SK-N-SH (cell line): Measurements from ENCODE around the gene AGO3. TPM values are rescaled to one million over a fixed set of nuclear protein-coding genes. Genes with fewer than 3 reads are reported as not detected.

Source experiments
- CTCF ChIA-PET: fragments of 300-600, 350-600 bp; formaldehyde crosslinking; extraction: SDS; loops from one replicate; lab custom pipeline; 2021; lab: Yijun Ruan, JAX
- POLR2A ChIA-PET: fragments of 350-600 bp; sonication (Branson Sonifier 250); formaldehyde crosslinking; extraction: SDS; loops from one replicate; lab custom pipeline; 2020; ENCODE audit warnings: antibody characterized with exemption, inconsistent platforms; lab: Yijun Ruan, JAX
- DNase-seq: peaks from one replicate; pipeline ENCODE4 v3.0.0; 2012
- H2AFZ ChIP-seq: fragments of 200-600 bp; sonication (generic); 2 replicates; pipeline ENCODE4 v1.8.1; 2016; ENCODE audit warnings: antibody characterized with exemption, mild to moderate bottlenecking, low read depth
- H3F3A ChIP-seq: fragments of 200-600 bp; sonication (generic); replicated peaks from 2 replicates; pipeline ENCODE3; 2016; ENCODE audit warnings: antibody characterized with exemption, mild to moderate bottlenecking; ENCODE audit not compliant: insufficient read depth
- H3K27ac ChIP-seq, 2 experiments: fragments of 200-500 bp in 1 of 2; fragments of 200-600 bp in 1 of 2; sonication (Bioruptor generic) in 1 of 2; sonication (generic), shearing (Covaris generic) in 1 of 2; 2 replicates each; pipeline versions ENCODE4 v1.5.1 to v1.6.1; 2014 to 2016; ENCODE audit warnings: low read depth in 2 of 2, inconsistent platforms in 1 of 2, low read length in 1 of 2, mild to moderate bottlenecking in 1 of 2, mixed read lengths in 1 of 2
- H3K27me3 ChIP-seq: fragments of 200-600 bp; sonication (generic), shearing (Covaris generic); 2 replicates; pipeline ENCODE4 v1.6.1; 2016; ENCODE audit warnings: mixed run types; ENCODE audit not compliant: insufficient read depth
- H3K36me3 ChIP-seq, 2 experiments: fragments of 200-500 bp in 1 of 2; fragments of 200-600 bp in 1 of 2; sonication (Bioruptor generic) in 1 of 2; sonication (generic) in 1 of 2; replicated peaks in 1 of 2; 2 replicates each; pipeline versions ENCODE3 to v1.5.1; 2014 to 2016; ENCODE audit warnings: low read length in 1 of 2, mild to moderate bottlenecking in 1 of 2; ENCODE audit not compliant: insufficient read depth in 2 of 2, control insufficient read depth in 1 of 2
- H3K4me1 ChIP-seq, 2 experiments: fragments of 200-500 bp in 1 of 2; fragments of 200-600 bp in 1 of 2; sonication (Bioruptor generic) in 1 of 2; sonication (generic), shearing (Covaris generic) in 1 of 2; 2 replicates each; pipeline versions ENCODE4 v1.5.1 to v1.6.1; 2014 to 2016; ENCODE audit warnings: low read depth in 1 of 2, low read length in 1 of 2, mixed run types in 1 of 2; ENCODE audit not compliant: insufficient read depth in 2 of 2, control insufficient read depth in 1 of 2
- H3K4me2 ChIP-seq: fragments of 200-600 bp; sonication (generic), shearing (Covaris generic); 2 replicates; pipeline ENCODE4 v1.6.1; 2017; ENCODE audit warnings: mixed run types
- H3K4me3 ChIP-seq, 2 experiments: fragments of 200-500 bp in 1 of 2; fragments of 200-600 bp in 1 of 2; sonication (Bioruptor generic) in 1 of 2; sonication (generic), shearing (Covaris generic) in 1 of 2; 2 replicates each; pipeline versions ENCODE4 v1.5.1 to v1.8.1; 2014 to 2016; ENCODE audit warnings: low read depth in 2 of 2, inconsistent platforms in 1 of 2, low read length in 1 of 2, mild to moderate bottlenecking in 1 of 2, mixed read lengths in 1 of 2, moderate library complexity in 1 of 2
- H3K79me2 ChIP-seq: fragments of 200-600 bp; sonication (generic); 2 replicates; pipeline ENCODE4 v1.8.1; 2017; ENCODE audit warnings: mild to moderate bottlenecking; ENCODE audit not compliant: insufficient read depth
- H3K9ac ChIP-seq: fragments of 200-600 bp; sonication (generic); 2 replicates; pipeline ENCODE4 v1.6.1; 2017; ENCODE audit warnings: mixed run types
- H3K9me2 ChIP-seq: fragments of 200-600 bp; sonication (generic); 2 replicates; pipeline ENCODE4 v1.6.1; 2017; ENCODE audit warnings: mixed run types
- H3K9me3 ChIP-seq: fragments of 200-600 bp; sonication (generic); 2 replicates; pipeline ENCODE4 v1.6.1; 2017; ENCODE audit warnings: mixed run types, mild to moderate bottlenecking, moderate library complexity
- H4K20me1 ChIP-seq: fragments of 200-600 bp; sonication (generic); 2 replicates; pipeline ENCODE4 v1.6.1; 2017; ENCODE audit warnings: mild to moderate bottlenecking, mixed run types; ENCODE audit not compliant: insufficient read depth
- ELF1 ChIP-seq: IDR thresholded peaks from 2 replicates; pipeline ENCODE4 v1.4.0; 2012
- FOSL2 ChIP-seq: IDR thresholded peaks from 2 replicates; pipeline ENCODE4 v1.4.0; 2012; ENCODE audit warnings: low read depth, mild to moderate bottlenecking, moderate library complexity, borderline replicate concordance
- FOXJ3 ChIP-seq: sonication (generic); formaldehyde crosslinking; IDR thresholded peaks from 2 replicates; pipeline ENCODE4 v1.5.1; 2020; ENCODE audit warnings: mild to moderate bottlenecking, missing genetic modification reagents
- FOXM1 ChIP-seq: IDR thresholded peaks from 2 replicates; pipeline ENCODE4 v1.4.0; 2012; ENCODE audit warnings: low read depth, mild to moderate bottlenecking
- GABPA ChIP-seq: IDR thresholded peaks from 2 replicates; pipeline ENCODE4 v1.4.0; 2012; ENCODE audit warnings: low read depth, mild to moderate bottlenecking
- GATA2 ChIP-seq: sonication (generic); formaldehyde crosslinking; IDR thresholded peaks from 2 replicates; pipeline ENCODE4 v1.5.0; 2020; ENCODE audit warnings: mild to moderate bottlenecking, missing genetic modification reagents
- IRF3 ChIP-seq: fragments of 150-350 bp; IDR thresholded peaks from 2 replicates; pipeline ENCODE4 v1.6.1; 2016; ENCODE audit warnings: mild to moderate bottlenecking, low read depth, low read length
- JUND ChIP-seq: IDR thresholded peaks from 2 replicates; pipeline ENCODE4 v1.4.0; 2012
- MEF2A ChIP-seq: IDR thresholded peaks from 2 replicates; pipeline ENCODE4 v1.4.0; 2012; ENCODE audit warnings: low read depth, borderline replicate concordance
- MXI1 ChIP-seq: IDR thresholded peaks from 2 replicates; pipeline ENCODE4 v1.6.1; 2012; ENCODE audit warnings: mild to moderate bottlenecking, low read depth, low read length, improper control_type of control experiment
- POLR2AphosphoS5 ChIP-seq: IDR thresholded peaks from 2 replicates; pipeline ENCODE4 v1.6.1; 2012; ENCODE audit warnings: low read depth, low read length
- RAD21 ChIP-seq: IDR thresholded peaks from 2 replicates; pipeline ENCODE4 v1.6.1; 2012; ENCODE audit warnings: mild to moderate bottlenecking, low read length
- RCOR1 ChIP-seq: fragments of 150-350 bp; IDR thresholded peaks from 2 replicates; pipeline ENCODE4 v1.6.1; 2017; ENCODE audit warnings: antibody characterized with exemption, low read length
- REST ChIP-seq: IDR thresholded peaks from 2 replicates; pipeline ENCODE4 v1.6.1; 2012; ENCODE audit warnings: mild to moderate bottlenecking, low read depth, low read length, moderate library complexity
- RFX5 ChIP-seq: IDR thresholded peaks from 2 replicates; pipeline ENCODE4 v1.6.1; 2012; ENCODE audit warnings: mild to moderate bottlenecking, improper control_type of control experiment, low read length
- SMC3 ChIP-seq: IDR thresholded peaks from 2 replicates; pipeline ENCODE4 v1.6.1; 2012; ENCODE audit warnings: low read depth, low read length, improper control_type of control experiment
- TAF1 ChIP-seq: IDR thresholded peaks from 2 replicates; pipeline ENCODE4 v1.6.1; 2012; ENCODE audit warnings: low read depth, mild to moderate bottlenecking, low read length, moderate library complexity, borderline replicate concordance
- TCF12 ChIP-seq: IDR thresholded peaks from 2 replicates; pipeline ENCODE4 v1.4.0; 2012
- TEAD4 ChIP-seq: IDR thresholded peaks from 2 replicates; pipeline ENCODE4 v1.4.0; 2012; ENCODE audit warnings: mild to moderate bottlenecking, borderline replicate concordance; ENCODE audit not compliant: insufficient read depth
- WGBS: methylation state at CpG from one replicate; pipeline ENCODE4 v1.1.6; 2017; ENCODE audit warnings: low lambda C conversion rate; 5-methylcytosine and 5-hydroxymethylcytosine counted together
- polyA plus RNA-seq, 3 experiments: library from polyadenylated mRNA; depleted of rRNA; stranded (reverse); fragments of >200 nt; gene quantifications; 2 replicates each; pipeline ENCODE4 v1.2.3, GENCODE V29; 2012

The AGO3 gene
- polyA plus RNA-seq, 1 of the 3 experiments (the other 2 are of a cell fraction), result 6.7 TPM

- CTCF ChIA-PET, result no interaction called here
- Histone ChIP-seq H3K27ac (peak overlapping the region; percentile 7 to 83; a peak in 2 of 4 replicates), H3K4me2 (no peak overlapping the region), H3K4me3 (no peak overlapping the region), H3K79me2 (peaks cover 96% of the 10 kb centered on the region), H4K20me1 (peaks cover 16% of the 10 kb centered on the region), H2AFZ (no peak overlapping the region), H3F3A (peaks cover 8% of the 10 kb centered on the region), H3K9me2 (no peaks in the 10 kb centered on the region), H3K27me3 (no peaks in the 10 kb centered on the region), H3K9ac (no peak overlapping the region), H3K9me3 (no peaks in the 10 kb centered on the region), H3K4me1 (peaks cover 15 to 23% of the 10 kb centered on the region in 2 experiments; a peak in 3 of 4 replicates), H3K36me3 (peaks cover 0 to 6% of the 10 kb centered on the region in 2 experiments)
- peak; percentile 33 for DNase-seq
- no peak for TF ChIP-seq SMC3
- TF ChIP-seq GABPA, result no peak
- TF ChIP-seq IRF3, result no peak
- no peak for TF ChIP-seq POLR2AphosphoS5
- TF ChIP-seq RCOR1, result no peak
- no peak for TF ChIP-seq ELF1
- TF ChIP-seq RFX5, result no peak
- TF ChIP-seq TEAD4, result no peak
- TF ChIP-seq FOXM1, result no peak
- no peak for TF ChIP-seq FOSL2
- TF ChIP-seq REST, result no peak
- POLR2A ChIA-PET, result no interaction called here
- WGBS, result 26% methylated on average over 2 of the region's 2 CpGs
Observed at GRCh38 chr1:35935442-35936388, 4.8 kb downstream of the AGO3 start.

GRCh38 chr1:35936838-35937237, 5.9 kb downstream of the AGO3 start:
- H3K79me2 ChIP-seq, result peaks cover 100% of the 10 kb centered on the region
- H3K27me3 ChIP-seq, result no peaks in the 10 kb centered on the region
- POLR2A ChIA-PET, result no interaction called here
- H3K9me2 ChIP-seq, result no peaks in the 10 kb centered on the region
- peaks cover 24% of the 10 kb centered on the region for H4K20me1 ChIP-seq
- no peaks in the 10 kb centered on the region for H3K9me3 ChIP-seq
- H3K4me2 ChIP-seq, result no peak overlapping the region
- no peak overlapping the region for H3K4me3 ChIP-seq
- H3K27ac ChIP-seq, result no peak overlapping the region; a peak in 1 of 4 replicates
- no peak overlapping the region for H3K9ac ChIP-seq
- H3F3A ChIP-seq, result peaks cover 9% of the 10 kb centered on the region
- peaks cover 15 to 23% of the 10 kb centered on the region in 2 experiments; a peak in 3 of 4 replicates for H3K4me1 ChIP-seq
- CTCF ChIA-PET, result no interaction called here
- DNase-seq, result no peak
- WGBS, result 100% methylated on average over 3 of the region's 3 CpGs
- H3K36me3 ChIP-seq, result peaks cover 0 to 6% of the 10 kb centered on the region in 2 experiments
- no peak overlapping the region for H2AFZ ChIP-seq
- TF ChIP-seq RAD21 (no peak), ELF1 (no peak), POLR2AphosphoS5 (no peak), JUND (no peak), MXI1 (no peak), FOXM1 (no peak), TAF1 (no peak), REST (no peak), TCF12 (no peak), MEF2A (no peak), SMC3 (no peak), GATA2 (CRISPR knock-in tag) (no peak), FOXJ3 (CRISPR knock-in tag) (no peak)
